ENCODE data around the gene PIAS1.

Gene PIAS1

GRCh38 chr15:68199340-68199739 lies 145.2 kb downstream of the PIAS1 start:
- TF ChIP-seq, protein P1, sequence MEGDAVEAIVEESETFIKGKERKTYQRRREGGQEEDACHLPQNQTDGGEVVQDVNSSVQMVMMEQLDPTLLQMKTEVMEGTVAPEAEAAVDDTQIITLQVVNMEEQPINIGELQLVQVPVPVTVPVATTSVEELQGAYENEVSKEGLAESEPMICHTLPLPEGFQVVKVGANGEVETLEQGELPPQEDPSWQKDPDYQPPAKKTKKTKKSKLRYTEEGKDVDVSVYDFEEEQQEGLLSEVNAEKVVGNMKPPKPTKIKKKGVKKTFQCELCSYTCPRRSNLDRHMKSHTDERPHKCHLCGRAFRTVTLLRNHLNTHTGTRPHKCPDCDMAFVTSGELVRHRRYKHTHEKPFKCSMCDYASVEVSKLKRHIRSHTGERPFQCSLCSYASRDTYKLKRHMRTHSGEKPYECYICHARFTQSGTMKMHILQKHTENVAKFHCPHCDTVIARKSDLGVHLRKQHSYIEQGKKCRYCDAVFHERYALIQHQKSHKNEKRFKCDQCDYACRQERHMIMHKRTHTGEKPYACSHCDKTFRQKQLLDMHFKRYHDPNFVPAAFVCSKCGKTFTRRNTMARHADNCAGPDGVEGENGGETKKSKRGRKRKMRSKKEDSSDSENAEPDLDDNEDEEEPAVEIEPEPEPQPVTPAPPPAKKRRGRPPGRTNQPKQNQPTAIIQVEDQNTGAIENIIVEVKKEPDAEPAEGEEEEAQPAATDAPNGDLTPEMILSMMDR (IDR thresholded peaks at IDR 0.05; ENCODE audit: low read length): no peak
- TF ChIP-seq EZH2phosphoT487 (IDR thresholded peaks at IDR 0.05; ENCODE audit: low read length) (no peak), EZH2 (optimal IDR thresholded peaks at IDR 0.05; ENCODE audit: low read depth, low read length) (no peak)
- no peak overlapping the region for H3K4me2 ChIP-seq (ENCODE audit: low read depth, low read length)

DNA sequence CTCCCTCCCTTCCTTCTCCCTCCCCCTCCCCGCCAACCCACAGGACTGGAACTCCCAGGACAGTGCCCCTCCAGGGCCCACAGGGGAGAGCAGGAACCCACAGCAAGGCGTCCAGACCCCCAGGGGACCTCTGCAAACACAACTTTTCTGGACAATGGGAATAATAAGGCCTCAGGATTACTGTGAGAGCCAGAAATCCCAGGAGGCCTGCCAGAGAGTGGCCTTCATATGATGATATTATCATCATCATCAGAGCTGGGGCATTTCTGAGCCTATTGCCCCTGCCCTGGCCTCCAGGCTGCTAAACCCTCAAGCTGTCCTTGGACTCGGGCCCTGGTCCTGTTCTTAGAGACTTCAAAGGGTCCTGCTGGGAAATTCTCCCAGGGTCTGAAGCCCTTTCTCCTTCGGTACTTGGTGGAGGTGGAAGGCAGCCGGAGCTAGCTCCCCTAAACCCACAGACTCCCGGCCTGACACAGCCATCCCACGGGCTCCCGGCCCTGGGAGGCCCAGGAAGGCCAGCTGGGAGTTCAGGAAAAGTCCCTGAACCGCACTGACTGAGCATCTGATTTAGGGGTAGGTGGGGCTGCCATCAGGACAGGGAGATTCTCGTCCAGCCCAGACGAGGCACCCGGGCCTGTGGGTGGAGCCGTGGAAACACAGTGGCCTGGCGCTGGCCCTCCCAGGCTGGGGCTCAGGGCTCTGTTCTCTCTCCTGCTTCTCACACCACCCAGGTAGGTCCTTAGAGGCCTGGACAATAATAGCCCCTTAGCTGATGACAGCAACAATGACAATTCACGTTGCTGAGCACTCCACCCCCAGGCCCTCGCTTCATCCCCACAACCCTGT lies 146.1 kb downstream of the PIAS1 start:
- Histone ChIP-seq H3K79me2 (ENCODE audit: low read length) (peaks cover 91% of the 10 kb centered on the region), H3K4me3 (ENCODE audit: low read length) (no peak overlapping the region), H3K9ac (ENCODE audit: low read length) (no peak overlapping the region), H3K27ac (ENCODE audit: low read length) (peak overlapping the region; percentile 17; the same call in 1 of the 2 replicates), H3K27me3 (replicated peaks; ENCODE audit: insufficient read depth, low read length) (no peaks in the 10 kb centered on the region), H3K9me2 (replicated peaks; ENCODE audit: insufficient read depth, low read length) (no peaks in the 10 kb centered on the region), H3K9me3 (replicated peaks; ENCODE audit: insufficient read depth, low read length) (no peaks in the 10 kb centered on the region), H3K4me2 (ENCODE audit: low read depth, low read length) (no peak overlapping the region), H4K20me1 (ENCODE audit: insufficient read depth, low read length) (no peaks in the 10 kb centered on the region), H2AFZ (ENCODE audit: low read length) (no peak overlapping the region), H3F3A (ENCODE audit: insufficient read depth, low read length) (peaks cover 59% of the 10 kb centered on the region), H3K4me1 (ENCODE audit: low read length) (peaks cover 38% of the 10 kb centered on the region), H3K36me3 (replicated peaks; ENCODE audit: insufficient read depth, low read length) (peaks cover 6% of the 10 kb centered on the region)
- DNase-seq: no peak
- no peak for TF ChIP-seq EZH2 (optimal IDR thresholded peaks at IDR 0.05; ENCODE audit: low read depth, low read length)
- no peak for TF ChIP-seq EZH2phosphoT487 (IDR thresholded peaks at IDR 0.05; ENCODE audit: low read length)
- TF ChIP-seq, protein P1 (IDR thresholded peaks at IDR 0.05; ENCODE audit: low read length): no peak

More at GRCh38 chr15:68199340-68199739, 145.2 kb downstream of the PIAS1 start:
- Histone ChIP-seq H3K79me2 (ENCODE audit: low read length) (peaks cover 90% of the 10 kb centered on the region), H3K4me1 (ENCODE audit: low read length) (peaks cover 36% of the 10 kb centered on the region), H3K9ac (ENCODE audit: low read length) (no peak overlapping the region), H4K20me1 (ENCODE audit: insufficient read depth, low read length) (no peaks in the 10 kb centered on the region), H3K27ac (ENCODE audit: low read length) (no peak overlapping the region; the same call in 1 of the 2 replicates), H2AFZ (ENCODE audit: low read length) (no peak overlapping the region), H3K27me3 (replicated peaks; ENCODE audit: insufficient read depth, low read length) (no peaks in the 10 kb centered on the region), H3K4me3 (ENCODE audit: low read length) (no peak overlapping the region), H3K9me2 (replicated peaks; ENCODE audit: insufficient read depth, low read length) (no peaks in the 10 kb centered on the region), H3F3A (ENCODE audit: insufficient read depth, low read length) (peaks cover 52% of the 10 kb centered on the region), H3K9me3 (replicated peaks; ENCODE audit: insufficient read depth, low read length) (no peaks in the 10 kb centered on the region), H3K36me3 (replicated peaks; ENCODE audit: insufficient read depth, low read length) (peaks cover 6% of the 10 kb centered on the region)
- DNase-seq: no peak

DNA sequence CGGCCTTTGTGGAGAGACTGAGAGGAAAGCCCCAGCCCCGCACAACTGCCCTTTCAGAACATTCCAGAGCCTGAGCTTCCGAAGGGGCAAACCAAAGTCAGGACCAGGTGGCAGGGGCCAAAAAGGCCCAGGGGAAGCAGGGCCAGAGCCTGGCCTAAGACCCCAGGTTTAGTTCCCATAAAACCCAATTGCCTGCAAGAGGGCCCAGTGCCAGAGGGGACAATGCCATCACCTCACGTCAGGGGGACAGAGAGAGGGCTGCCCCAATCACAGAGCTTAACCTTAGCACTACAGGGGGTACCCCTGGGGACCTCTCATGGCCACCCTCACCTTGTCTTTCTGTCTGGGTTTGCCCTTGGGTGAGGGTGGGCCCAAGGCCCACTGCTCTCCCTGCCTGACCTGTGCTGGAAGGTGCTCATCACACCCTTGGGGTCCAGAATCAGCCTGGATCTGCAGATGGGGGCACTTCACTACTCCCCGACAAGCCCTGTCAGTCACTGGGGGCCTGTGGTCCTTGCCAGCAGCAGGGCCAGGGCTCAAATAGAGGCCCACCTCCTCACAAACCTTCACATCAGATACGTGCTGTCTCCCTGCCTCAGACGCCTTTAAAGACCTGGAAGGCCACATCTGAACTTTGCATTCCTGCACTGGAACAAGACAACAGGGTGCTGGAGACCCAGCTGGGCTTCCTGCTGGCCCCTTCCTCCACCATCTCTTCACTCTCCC lies 147.2 kb downstream of the PIAS1 start:
- no peaks in the 10 kb centered on the region for H3K27me3 ChIP-seq (replicated peaks; ENCODE audit: insufficient read depth, low read length)
- no peak overlapping the region for H3K4me2 ChIP-seq (ENCODE audit: low read depth, low read length)
- H3F3A ChIP-seq (ENCODE audit: insufficient read depth, low read length): peaks cover 53% of the 10 kb centered on the region
- H4K20me1 ChIP-seq (ENCODE audit: insufficient read depth, low read length): no peaks in the 10 kb centered on the region
- no peak overlapping the region for H3K9ac ChIP-seq (ENCODE audit: low read length)
- peaks cover 49% of the 10 kb centered on the region for H3K4me1 ChIP-seq (ENCODE audit: low read length)
- H3K27ac ChIP-seq (ENCODE audit: low read length): peak overlapping the region; percentile 90; the same call in 1 of the 2 replicates
- no peaks in the 10 kb centered on the region for H3K9me3 ChIP-seq (replicated peaks; ENCODE audit: insufficient read depth, low read length)
- H3K9me2 ChIP-seq (replicated peaks; ENCODE audit: insufficient read depth, low read length): no peaks in the 10 kb centered on the region
- peaks cover 6% of the 10 kb centered on the region for H3K36me3 ChIP-seq (replicated peaks; ENCODE audit: insufficient read depth, low read length)
- H2AFZ ChIP-seq (ENCODE audit: low read length): no peak overlapping the region
- DNase-seq: no peak
- TF ChIP-seq, protein P1 (IDR thresholded peaks at IDR 0.05; ENCODE audit: low read length): no peak
- TF ChIP-seq EZH2phosphoT487 (IDR thresholded peaks at IDR 0.05; ENCODE audit: low read length) (no peak), EZH2 (optimal IDR thresholded peaks at IDR 0.05; ENCODE audit: low read depth, low read length) (no peak)
- no peak overlapping the region for H3K4me3 ChIP-seq (ENCODE audit: low read length)
- peaks cover 97% of the 10 kb centered on the region for H3K79me2 ChIP-seq (ENCODE audit: low read length)
